Ascending aorta (tissue), 2 donors: ENCODE data around the gene SSU72. TPM values are rescaled to one million over a fixed set of nuclear protein-coding genes. Genes with fewer than 3 reads are reported as not detected.

Experiments used
- DNase-seq, 2 donors: peaks; one replicate each; pipeline ENCODE4 v3.0.0-alpha.2; 2019; ENCODE audit warnings: low spot score in 2 of 2
- H3K27ac ChIP-seq, 2 donors: fragments of 200-600 bp; sonication (generic); one replicate each; pipeline ENCODE4 v1.5.1; 2016 to 2017; ENCODE audit warnings: mild to moderate bottlenecking in 1 of 2
- H3K27me3 ChIP-seq: fragments of 200-600 bp; sonication (generic); one replicate; pipeline ENCODE4 v1.5.1; 2017
- H3K36me3 ChIP-seq, 2 donors: fragments of 200-600 bp; sonication (generic); one replicate each; pipeline ENCODE4 v1.5.1; 2016
- H3K4me1 ChIP-seq, 2 donors: fragments of 200-600 bp; sonication (generic); one replicate each; pipeline ENCODE4 v1.5.1; 2016 to 2017; ENCODE audit warnings: mild to moderate bottlenecking in 1 of 2
- H3K4me3 ChIP-seq, 2 donors: fragments of 200-600 bp; sonication (generic); one replicate each; pipeline ENCODE4 v1.5.1; 2016 to 2017; ENCODE audit warnings: mild to moderate bottlenecking in 1 of 2
- H3K9me3 ChIP-seq, 2 donors: fragments of 200-600 bp; sonication (generic); one replicate each; pipeline ENCODE4 v1.5.1; 2016
- CTCF ChIP-seq, 3 experiments: fragments of 200-600 bp in 2 of 3; fragments of 450-650 bp in 1 of 3; sonication (generic) in 2 of 3; IDR thresholded peaks; one replicate each; pipeline ENCODE4 v1.5.1; 2016 to 2019; ENCODE audit warnings: antibody characterized with exemption in 3 of 3, mild to moderate bottlenecking in 1 of 3, moderate library complexity in 1 of 3
- intact Hi-C: fragments of 100-400 bp; cut with DNase I; formaldehyde crosslinking; loops from one replicate; pipeline ENCODE4 v1.15.1; 2023
- total RNA-seq: library from RNA; depleted of rRNA; stranded (reverse); fragments of >200 nt; gene quantifications from one replicate; pipeline ENCODE4 v1.1.0, GENCODE V29; 2016

The SSU72 gene
- total RNA-seq, 1 donor from 2014 or later = 50.1 TPM

GRCh38 chr1:1537626-1538250 is 36.9 kb downstream of the SSU72 start:
- peaks cover 3 to 14% of the 10 kb centered on the region in 2 donors for H3K4me1 ChIP-seq

GRCh38 chr1:1536938-1537546 is 37.6 kb downstream of the SSU72 start:
- DNase-seq = no peak
- TF ChIP-seq CTCF (IDR thresholded peaks at IDR 0.05) = no peak
- Histone ChIP-seq H3K36me3 (peaks cover 3 to 13% of the 10 kb centered on the region in 2 donors), H3K27ac (no peak overlapping the region), H3K27me3 (no peaks in the 10 kb centered on the region), H3K4me1 (peaks cover 3 to 14% of the 10 kb centered on the region in 2 donors), H3K9me3 (peaks cover 0 to under 1% of the 10 kb centered on the region in 2 donors), H3K4me3 (no peak overlapping the region)
- intact Hi-C loops = no loop called here

More at GRCh38 chr1:1537626-1538250, 36.9 kb downstream of the SSU72 start:
- H3K9me3 ChIP-seq = no peaks in the 10 kb centered on the region
- no peak for TF ChIP-seq CTCF (IDR thresholded peaks at IDR 0.05)
- DNase-seq = no peak
- intact Hi-C loops = no loop called here
- H3K27me3 ChIP-seq = no peaks in the 10 kb centered on the region
- H3K27ac ChIP-seq = no peak overlapping the region
- no peak overlapping the region for H3K4me3 ChIP-seq
- peaks cover 3 to 13% of the 10 kb centered on the region in 2 donors for H3K36me3 ChIP-seq

GRCh38 chr1:1536019-1536937 is 38.4 kb downstream of the SSU72 start:
- no peak for DNase-seq
- intact Hi-C loops = no loop called here
- no peaks in the 10 kb centered on the region for H3K27me3 ChIP-seq
- H3K4me1 ChIP-seq = peaks cover 3 to 14% of the 10 kb centered on the region in 2 donors
- H3K4me3 ChIP-seq = no peak overlapping the region
- H3K36me3 ChIP-seq = peaks cover 0 to 7% of the 10 kb centered on the region in 2 donors
- TF ChIP-seq CTCF (IDR thresholded peaks at IDR 0.05) = no peak
- no peak overlapping the region for H3K27ac ChIP-seq
- H3K9me3 ChIP-seq = peaks cover 0 to 7% of the 10 kb centered on the region in 2 donors

- Histone ChIP-seq H3K27ac (no peak overlapping the region), H3K9me3 (peaks cover 0 to 12% of the 10 kb centered on the region in 2 donors), H3K27me3 (no peaks in the 10 kb centered on the region), H3K36me3 (peaks cover 0 to 7% of the 10 kb centered on the region in 2 donors), H3K4me1 (peaks cover 3 to 7% of the 10 kb centered on the region in 2 donors), H3K4me3 (no peak overlapping the region)
- intact Hi-C loops = no loop called here
- TF ChIP-seq CTCF (IDR thresholded peaks at IDR 0.05) = no peak
- no peak for DNase-seq
These were observed 39.3 kb downstream of the SSU72 start for GRCh38 chr1:1535201-1536018.
